Brain microvascular endothelial cell (primary cell): ENCODE results near the gene BACH2.
"Not testable (repeated sequence)": the region's sequence is repeated elsewhere in the genome, so short reads cannot be mapped to it uniquely, and the experiment has no call there.

ENCODE experiments used
- DNase-seq: peaks from one replicate; pipeline ENCODE4 v3.0.0-alpha.2; 2020
- H3K27ac ChIP-seq: fragments of 250-450 bp; sonication (Bioruptor Pico); 2 replicates; pipeline ENCODE4 v1.5.1; 2020; ENCODE audit warnings: mild to moderate bottlenecking, moderate library complexity
- H3K27me3 ChIP-seq: fragments of 250-450 bp; sonication (Bioruptor Pico); replicated peaks from 2 replicates; pipeline ENCODE4 v1.5.1; 2020; ENCODE audit warnings: mild to moderate bottlenecking
- H3K36me3 ChIP-seq: fragments of 250-450 bp; sonication (Bioruptor Pico); replicated peaks from 2 replicates; pipeline ENCODE4 v1.5.1; 2020; ENCODE audit warnings: mild to moderate bottlenecking
- H3K4me3 ChIP-seq: 2 replicates; pipeline ENCODE4 v1.5.1; 2011; ENCODE audit warnings: low read depth, mild to moderate bottlenecking, control low read depth, low read length, moderate library complexity
- CTCF ChIP-seq: IDR thresholded peaks from 2 replicates; pipeline ENCODE4 v1.5.1; 2011; ENCODE audit warnings: low read depth, mild to moderate bottlenecking, moderate library complexity, low read length, control low read depth, inconsistent platforms; ENCODE audit errors: missing control alignments
- in situ Hi-C: cut with HindIII; loops from 2 replicates; pipeline ENCODE4 v1.10.0; 2017; ENCODE audit warnings: low sequenced_read_pairs, low pct_ligation_motif_present

BACH2 gene

GRCh38 chr6:90135667-90136066, 161.0 kb downstream of the BACH2 start:
- Histone ChIP-seq H3K4me3 (no peak overlapping the region), H3K36me3 (no peaks in the 10 kb centered on the region), H3K27me3 (no peaks in the 10 kb centered on the region), H3K27ac (no peak overlapping the region)
- in situ Hi-C loops = no loop called here
- TF ChIP-seq CTCF = no peak
- DNase-seq = peak; percentile 45

- DNase-seq, H3K4me3 ChIP-seq, H3K27me3 ChIP-seq, H3K36me3 ChIP-seq, H3K27ac ChIP-seq, in situ Hi-C loops: not testable (repeated sequence)
These were observed 163.0 kb downstream of the BACH2 start for GRCh38 chr6:90133664-90134063.

GRCh38 chr6:90131614-90132423, 164.8 kb downstream of the BACH2 start:
- Histone ChIP-seq H3K27ac (no peak overlapping the region), H3K27me3 (no peaks in the 10 kb centered on the region), H3K4me3 (no peak overlapping the region), H3K36me3 (no peaks in the 10 kb centered on the region)
- TF ChIP-seq CTCF = no peak
- in situ Hi-C loops = no loop called here
- no peak for DNase-seq

- H3K27ac ChIP-seq = no peak overlapping the region
- in situ Hi-C loops = no loop called here
- no peak overlapping the region for H3K4me3 ChIP-seq
- TF ChIP-seq CTCF = no peak
- DNase-seq = no peak
- H3K36me3 ChIP-seq = no peaks in the 10 kb centered on the region
- H3K27me3 ChIP-seq = no peaks in the 10 kb centered on the region
These were observed 165.5 kb downstream of the BACH2 start for GRCh38 chr6:90131125-90131524.

- in situ Hi-C loops, DNase-seq: not testable (repeated sequence)
These were observed 168.0 kb downstream of the BACH2 start for GRCh38 chr6:90128687-90129086.

GRCh38 chr6:90127595-90127994, 169.0 kb downstream of the BACH2 start:
- no peak overlapping the region for H3K4me3 ChIP-seq
- no peaks in the 10 kb centered on the region for H3K36me3 ChIP-seq
- no peak for TF ChIP-seq CTCF
- DNase-seq = no peak
- H3K27me3 ChIP-seq = no peaks in the 10 kb centered on the region
- in situ Hi-C loops = no loop called here
- no peak overlapping the region for H3K27ac ChIP-seq

More at GRCh38 chr6:90128687-90129086, 168.0 kb downstream of the BACH2 start:
- not testable (repeated sequence) for H3K4me3 ChIP-seq, H3K27me3 ChIP-seq, H3K27ac ChIP-seq, H3K36me3 ChIP-seq

- Histone ChIP-seq H3K4me3 (no peak overlapping the region), H3K27ac (no peak overlapping the region), H3K36me3 (no peaks in the 10 kb centered on the region), H3K27me3 (no peaks in the 10 kb centered on the region)
- TF ChIP-seq CTCF = no peak
- in situ Hi-C loops = no loop called here
- no peak for DNase-seq
These were observed 169.8 kb downstream of the BACH2 start for GRCh38 chr6:90126839-90127238.
